NCI-H2227 treated with DMSO at 0.1 percent for 48 hours (cell line): Measurements from ENCODE around the gene MXD1.
"Not testable (repeated sequence)": the region's sequence is repeated elsewhere in the genome, so short reads cannot be mapped to it uniquely, and the experiment has no call there.

Experiments used
- DNase-seq: peaks from one replicate; lab custom pipeline; 2025; lab: John Stamatoyannopoulos, UW

The MXD1 gene, protein sequence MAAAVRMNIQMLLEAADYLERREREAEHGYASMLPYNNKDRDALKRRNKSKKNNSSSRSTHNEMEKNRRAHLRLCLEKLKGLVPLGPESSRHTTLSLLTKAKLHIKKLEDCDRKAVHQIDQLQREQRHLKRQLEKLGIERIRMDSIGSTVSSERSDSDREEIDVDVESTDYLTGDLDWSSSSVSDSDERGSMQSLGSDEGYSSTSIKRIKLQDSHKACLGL

DNA sequence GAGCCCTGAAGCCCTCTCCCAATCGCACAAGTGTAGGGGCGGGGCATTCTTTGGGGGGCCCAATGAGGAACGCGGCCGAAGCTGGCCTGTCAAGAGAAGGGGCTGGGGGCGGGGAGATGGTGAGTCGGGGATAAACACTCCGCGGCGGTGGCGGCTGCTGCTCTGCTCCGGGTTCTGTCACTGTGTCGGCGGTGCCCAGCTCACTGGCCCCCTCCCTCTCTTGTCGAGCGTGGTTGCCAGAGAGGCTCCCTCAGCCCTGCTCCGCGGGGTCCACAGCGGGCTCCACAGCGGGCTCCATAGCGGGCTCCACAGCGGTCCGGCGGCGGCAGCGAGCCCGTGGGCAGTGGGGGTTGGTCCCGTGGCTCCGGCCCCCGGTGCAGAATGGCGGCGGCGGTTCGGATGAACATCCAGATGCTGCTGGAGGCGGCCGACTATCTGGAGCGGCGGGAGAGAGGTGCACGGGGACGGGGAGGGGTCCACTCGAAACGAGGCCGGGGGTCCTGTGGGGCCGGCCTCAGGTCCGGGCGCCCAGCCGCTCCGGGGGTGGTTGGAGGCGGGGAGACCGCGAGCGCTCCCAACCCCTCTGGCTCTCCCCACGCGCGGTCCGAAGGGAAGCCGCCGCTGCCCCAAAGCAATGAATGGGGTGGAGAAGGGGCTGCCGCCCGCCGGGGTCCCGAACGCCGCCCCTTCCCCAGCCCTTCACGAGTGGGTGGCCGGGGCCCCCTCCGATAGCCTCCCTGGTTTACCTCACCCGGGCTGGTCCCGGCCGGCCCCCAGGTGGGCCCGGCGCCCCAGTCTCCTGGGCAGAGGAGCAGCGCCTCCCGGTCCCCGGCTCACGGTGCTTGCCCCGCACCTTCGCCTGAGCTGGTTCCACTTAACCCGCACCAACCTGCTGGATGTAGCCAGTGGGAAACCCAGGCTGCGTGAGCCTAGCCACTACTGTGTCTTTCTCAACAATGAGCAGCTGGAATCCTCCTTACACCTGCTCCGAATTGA, at the start of gene MXD1:
MXD1 (plus strand) TSS at position 160 of the 996 bp plus-strand sequence; CDS start at position 382, 222 bp downstream.
- no peak for DNase-seq

DNA sequence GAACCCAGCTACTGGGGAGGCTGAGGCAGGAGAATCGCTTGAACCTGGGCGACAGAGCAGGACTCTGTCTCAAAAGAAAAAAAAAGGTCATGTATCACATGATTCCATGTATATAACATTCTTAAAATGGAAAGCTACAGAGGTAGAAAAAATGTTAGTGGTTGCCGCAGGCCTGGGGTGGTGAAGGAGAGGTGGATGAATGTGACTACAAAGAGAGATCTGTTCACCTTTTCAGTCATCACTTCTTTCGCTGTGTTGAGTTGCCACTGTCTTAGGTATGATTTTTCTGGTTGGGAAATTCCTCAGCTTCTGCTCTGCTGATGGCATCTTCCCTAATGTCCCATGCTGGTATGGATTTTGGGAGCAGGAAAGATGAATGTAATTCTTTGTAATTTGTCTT, 26.5 kb upstream of the MXD1 start:
- no peak for DNase-seq

DNA sequence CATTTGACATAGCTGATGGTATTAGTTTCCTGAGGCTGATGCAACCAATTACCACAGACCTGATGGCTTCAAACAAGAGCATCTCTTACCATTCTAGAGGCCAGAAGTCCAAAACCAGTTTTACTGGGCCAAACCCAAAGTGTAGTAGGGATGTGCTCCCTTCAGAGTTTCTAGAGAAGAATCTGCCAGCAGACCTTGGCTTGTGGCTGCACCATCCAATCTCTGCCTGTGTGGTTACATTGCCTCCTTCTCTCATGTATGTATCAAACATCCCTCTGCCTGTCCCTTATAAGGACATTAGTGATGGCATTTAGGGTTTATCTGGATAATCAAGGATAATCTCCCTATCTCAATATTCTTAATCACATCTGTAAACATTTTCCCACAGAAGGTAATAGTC, 25.6 kb upstream of the MXD1 start:
- DNase-seq: no peak

DNA sequence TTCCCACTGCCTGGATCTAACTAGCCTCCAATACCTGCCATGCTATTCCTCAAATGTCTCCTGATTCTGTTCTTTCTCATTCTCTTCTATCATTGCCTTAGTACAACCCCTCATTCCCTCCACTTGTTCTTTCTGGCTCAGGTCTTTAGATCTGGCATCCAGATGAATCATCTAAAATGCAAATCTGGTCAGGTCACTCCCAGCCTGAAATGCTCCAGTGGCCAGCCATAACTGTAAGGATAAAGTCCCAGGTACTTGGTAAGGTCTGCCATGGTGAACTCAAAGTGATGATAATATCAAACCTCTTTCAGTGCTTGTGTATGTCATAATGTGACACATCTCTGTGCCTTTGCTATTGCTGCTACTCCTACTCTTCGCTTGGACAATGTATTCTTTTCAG, 24.0 kb upstream of the MXD1 start:
- DNase-seq: no peak

DNA sequence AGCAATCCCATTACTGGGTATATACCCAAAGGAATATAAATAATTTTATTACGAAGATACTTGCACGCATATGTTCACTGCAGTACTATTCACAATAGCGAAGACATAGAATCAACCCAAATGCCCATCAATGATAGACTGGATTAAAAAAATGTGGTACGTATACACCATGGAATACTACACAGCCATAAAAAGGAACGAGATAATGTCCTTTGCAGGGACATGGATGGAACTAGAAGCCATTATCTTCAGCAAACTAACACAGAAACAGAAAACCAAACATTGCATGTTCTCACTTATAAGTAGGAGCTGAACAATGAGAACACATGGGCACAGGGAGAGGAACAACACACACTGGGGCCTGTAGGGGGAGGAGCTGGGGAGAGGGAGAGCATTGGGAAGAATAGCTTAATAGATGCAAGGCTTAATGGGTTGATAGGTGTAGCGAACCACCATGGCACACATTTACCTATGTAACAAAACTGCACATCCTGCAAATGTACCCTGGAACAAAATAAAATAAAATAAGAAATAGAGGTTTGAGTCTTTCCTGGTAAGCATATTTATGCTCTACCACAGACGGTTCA, 22.0 kb upstream of the MXD1 start:
- DNase-seq: not testable (repeated sequence)

DNA sequence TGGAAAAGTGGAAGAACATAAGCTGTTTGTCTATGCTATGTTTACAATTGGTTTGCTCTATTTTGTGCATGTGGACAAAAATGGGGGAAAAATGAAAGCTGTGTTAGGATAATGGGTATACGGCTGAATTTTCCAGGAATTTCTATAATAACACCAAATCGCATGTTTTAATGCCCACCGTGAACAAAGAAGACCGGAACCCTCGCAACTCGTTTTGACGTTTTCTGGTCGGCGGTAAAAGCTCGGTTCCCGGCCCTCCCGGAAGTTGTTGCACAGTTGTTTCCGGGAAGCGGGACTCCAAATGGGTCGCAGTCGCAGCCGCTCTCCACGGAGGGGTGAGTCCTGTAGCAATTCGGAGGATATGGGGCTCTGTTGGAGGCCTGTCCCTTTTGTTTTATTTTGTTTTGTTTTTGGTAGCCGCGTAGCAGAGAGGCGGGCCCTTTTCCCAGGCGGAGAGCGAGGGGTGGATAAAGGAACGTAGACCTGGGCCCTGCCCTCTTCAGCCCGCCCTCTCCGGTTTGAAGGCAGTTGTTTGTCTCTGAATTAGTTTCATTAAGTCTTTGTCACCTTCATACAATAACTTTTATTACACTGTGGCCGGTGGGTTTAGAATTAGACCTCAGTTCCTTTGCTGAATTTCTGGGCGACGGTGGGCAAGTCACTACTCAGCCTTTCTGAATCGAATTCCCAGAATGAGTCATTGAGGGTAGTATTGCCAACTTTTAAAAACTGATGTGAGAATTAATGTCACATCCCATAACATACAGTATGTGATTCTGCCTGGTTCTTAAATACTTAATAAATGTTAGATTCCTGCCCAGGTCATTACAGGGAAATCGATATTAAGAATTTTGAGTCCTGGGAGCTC, 21.0 kb upstream of the MXD1 start, which contains the start of gene SNRNP27:
SNRNP27 (plus strand) TSS at position 273 of the 868 bp plus-strand sequence; CDS start at position 302, 29 bp downstream.
- DNase-seq: peak; percentile 90

DNA sequence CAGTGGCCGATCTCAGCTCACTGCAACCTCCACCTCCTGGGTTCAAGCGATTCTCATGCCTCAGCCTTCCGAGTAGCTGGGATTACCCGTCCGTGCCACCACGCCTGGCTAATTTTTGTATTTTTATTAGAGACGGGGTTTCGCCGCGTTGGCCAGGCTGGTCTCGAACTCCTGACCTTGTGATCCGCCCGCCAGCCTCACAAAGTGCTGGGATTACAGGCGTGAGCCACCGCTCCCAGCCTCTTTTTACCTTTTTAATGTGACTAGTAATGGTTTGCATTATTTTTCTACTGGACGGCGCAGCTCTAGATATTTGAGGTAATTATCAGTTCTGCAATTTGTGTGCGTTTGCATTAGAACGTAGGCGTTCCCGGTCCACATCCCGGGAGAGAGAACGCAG, 20.2 kb upstream of the MXD1 start:
- not testable (repeated sequence) for DNase-seq

DNA sequence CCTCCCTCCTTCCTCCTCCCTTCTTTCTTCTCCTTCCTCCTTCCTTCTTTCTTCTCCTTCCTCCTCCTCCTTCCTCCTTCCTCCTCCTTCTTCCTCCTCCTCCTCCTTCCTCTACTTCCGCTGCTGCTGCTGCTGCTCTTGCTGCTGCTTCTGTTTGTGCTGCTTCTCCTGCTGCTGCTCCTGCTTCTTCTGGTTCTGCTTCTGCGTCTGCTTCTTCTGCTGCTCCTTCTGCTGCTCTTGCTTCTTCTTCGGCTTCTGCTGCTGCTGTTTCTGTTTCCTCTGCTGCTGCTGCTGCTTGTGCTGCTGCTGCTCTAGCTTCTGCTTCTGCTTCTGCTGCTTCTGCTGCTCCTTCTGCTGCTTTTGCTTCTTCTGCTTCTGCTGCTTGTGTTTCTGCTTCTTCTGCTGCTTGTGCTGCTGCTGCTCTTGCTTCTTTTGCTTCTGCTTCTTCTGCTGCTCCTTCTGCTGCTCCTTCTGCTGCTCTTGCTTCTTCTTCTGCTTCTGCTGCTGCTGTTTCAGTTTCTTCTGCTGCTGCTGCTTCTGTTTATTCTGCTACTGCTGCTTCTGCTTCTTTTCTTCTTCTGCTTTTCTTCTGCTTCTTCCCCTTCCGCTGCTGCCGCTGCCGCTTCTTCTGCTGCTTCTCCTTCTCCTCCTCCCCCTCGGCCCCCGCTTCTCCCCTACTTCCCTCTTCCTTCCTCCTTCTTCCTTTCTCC, 12.5 kb upstream of the MXD1 start:
- no peak for DNase-seq

DNA sequence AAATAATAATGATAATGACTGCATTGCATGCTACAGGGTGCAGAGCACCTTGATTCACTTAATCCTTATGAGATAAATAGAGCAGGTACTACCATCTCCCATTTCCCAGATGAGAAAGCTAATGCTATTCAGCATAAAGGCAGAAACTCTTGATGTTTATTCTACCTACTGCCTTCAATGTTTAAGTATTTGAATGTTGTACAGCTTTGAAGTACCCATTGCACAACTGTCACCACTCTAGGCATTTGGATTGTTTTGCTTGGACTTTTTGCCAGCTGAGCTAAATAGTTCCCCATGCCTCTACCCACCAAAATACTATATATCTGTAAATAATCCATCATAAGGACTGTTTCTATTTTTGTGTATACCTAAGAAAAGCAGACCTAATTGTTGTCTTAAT, 7.7 kb upstream of the MXD1 start:
- no peak for DNase-seq

DNA sequence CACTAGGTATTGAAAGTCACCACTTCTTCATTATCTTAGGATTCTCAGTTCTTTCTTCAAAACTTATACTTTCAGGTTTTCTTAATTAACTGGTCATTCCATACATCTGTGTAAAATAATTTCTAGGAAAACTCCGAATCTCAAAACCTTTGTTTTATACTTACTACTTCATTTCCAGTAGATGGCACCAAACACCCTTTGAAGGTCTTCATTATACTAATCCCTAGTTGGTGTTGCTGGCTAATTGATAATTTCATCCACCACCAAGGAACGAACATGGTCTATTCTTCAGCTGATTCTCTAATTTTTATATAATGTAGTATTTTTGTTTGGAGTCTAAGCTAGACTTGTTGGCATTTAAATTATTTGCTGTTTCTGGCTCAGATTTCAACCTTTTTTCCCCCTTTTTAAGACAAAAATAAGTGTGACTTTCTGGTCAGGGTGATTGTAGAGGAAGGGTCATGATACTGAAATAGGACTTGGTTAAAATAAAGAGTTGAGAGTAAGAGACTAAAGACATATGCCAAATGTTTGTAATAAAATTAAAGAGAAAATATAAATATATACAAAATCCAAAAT, 2.8 kb upstream of the MXD1 start:
- DNase-seq: peak; percentile 41

DNA sequence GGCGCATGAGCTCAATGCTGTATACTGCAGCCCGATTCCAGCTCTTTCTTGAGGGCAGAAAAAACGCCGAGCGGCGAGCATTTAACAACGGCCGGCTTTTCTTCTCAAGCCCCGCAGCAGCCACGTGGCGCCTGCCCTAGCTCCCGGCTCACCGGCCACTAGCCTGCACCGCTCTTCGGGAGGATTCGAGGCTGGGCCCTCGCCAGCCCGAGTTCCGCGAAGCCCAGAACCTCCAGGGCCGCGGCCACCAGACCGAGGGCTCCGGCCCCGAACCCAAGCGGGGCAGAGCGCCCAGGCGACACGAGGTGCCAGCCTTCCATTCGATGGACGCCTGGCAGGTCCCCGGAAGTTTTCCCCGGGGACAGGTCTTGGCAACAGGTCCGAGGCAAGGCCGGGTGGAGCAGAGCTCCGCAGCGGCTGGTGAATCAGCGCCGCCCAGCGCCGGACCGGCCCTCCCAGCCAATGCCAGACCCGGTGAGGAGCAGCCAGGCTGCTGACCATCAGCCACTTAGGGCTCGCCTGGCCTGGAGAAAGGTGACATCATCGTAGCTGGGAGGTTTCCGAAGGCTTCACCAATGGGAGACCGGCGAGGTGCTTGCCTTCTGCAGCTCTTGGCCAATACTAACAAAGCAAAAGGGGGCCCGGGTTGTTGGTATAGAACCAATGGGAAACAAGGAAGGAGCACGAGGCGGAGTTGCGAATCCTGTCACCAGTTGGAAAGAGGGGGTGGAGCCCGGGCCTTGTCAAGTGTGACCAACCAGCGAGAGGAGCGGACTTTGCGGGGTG, 552 bp upstream of the MXD1 start:
- peak; percentile 100 for DNase-seq

DNA sequence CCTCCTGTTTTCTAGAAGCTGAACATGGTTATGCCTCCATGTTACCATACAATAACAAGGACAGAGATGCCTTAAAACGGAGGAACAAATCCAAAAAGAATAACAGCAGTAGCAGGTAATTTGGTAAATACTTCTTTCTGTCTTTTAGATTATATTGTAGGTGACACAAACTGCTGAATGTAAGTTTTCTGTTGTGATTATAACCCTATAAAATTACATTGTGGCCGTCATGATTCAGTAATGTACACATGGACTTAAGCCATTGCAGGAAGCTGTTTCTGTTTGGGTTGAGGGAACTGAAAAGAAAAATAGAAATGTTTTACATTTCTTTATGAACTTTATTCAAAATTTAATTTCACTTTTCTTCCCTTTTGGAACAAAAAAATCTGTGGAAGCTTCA, 1.2 kb downstream of the MXD1 start:
- no peak for DNase-seq

DNA sequence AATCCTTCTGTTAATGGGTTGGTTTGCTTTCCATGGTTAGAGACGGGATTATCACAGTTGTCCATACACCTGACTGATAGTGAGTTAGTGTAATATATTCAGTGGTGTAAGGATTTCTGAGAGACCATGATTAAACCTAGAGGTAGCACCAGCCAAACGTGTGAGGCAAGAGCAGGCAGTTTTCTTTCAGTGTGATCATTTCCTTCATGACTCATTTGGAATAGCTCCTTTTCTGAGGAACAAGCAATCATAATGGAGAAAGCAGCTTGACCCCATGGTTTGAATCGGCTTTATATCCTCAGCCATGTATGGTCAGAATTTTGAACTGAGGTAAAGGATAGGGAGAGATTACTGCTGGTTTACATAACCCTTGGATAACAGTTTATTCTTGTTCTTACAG, 2.9 kb downstream of the MXD1 start:
- DNase-seq: no peak

DNA sequence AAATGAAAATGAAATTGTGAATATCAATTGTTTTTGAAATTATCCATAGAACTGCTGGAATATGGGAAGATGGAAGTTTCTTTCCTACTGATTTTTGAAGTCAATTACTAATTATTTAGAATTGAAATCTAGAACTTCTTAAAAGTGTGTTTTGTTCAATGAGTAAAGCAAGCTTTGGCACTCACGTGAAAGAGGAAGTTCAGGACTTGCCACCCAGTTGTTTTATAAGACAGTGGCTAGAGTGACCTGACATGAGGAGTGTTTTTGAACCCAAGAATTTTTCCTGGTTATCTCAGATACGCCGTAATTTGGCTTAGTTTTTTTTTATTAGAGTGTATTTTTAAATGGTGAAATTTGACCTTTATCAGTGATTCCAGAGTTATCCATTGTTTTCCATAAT, 3.5 kb downstream of the MXD1 start:
- no peak for DNase-seq

DNA sequence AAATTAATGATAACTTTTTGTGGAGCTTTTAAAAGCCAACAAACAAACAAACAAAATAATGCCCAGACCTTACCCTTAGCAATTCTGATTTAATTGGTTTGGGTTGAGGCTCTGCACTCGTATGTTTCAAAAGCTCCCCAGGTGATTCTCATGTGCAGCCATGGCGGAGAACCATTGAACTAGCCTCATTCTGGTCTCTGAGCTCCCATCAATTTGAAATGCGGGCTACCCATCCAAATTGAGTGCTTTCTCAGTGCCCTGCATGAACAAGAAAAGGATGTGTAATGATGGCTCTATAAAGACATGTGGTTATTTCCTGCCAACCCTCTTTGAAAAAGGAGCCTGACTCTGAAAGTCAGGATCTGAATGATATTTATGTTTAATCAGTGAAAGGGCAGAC, 8.2 kb downstream of the MXD1 start:
- DNase-seq: no peak

DNA sequence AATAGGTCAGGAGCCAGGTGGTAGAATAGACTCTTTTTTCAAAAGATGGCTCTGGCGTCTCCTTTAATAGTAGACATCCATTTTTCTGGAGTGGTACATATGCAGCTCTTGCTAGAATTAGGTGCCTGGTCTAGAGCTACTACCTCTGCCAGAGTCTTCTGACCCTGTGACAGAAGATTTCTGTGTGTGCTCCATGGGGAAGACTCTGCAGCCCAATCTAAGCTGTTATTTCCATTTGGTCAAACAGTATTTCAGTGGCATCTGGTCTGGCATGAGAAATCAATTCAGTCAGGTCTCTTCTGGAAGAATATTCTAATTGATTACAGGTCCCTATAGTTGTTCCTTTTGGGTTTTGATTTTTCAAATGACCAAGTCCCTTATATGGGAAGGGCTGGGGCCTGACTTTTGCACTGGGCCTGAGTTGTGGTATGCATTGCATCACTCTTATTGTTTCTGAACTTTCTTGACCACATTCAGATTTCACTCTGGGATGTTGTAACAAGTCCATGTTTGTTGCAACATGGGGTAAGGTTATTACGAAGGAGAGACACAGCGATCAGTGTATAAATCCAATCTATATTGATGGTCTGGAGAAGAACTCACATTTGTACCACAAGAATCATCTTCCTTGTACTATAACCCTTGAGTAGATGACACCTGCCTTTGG, 12.1 kb downstream of the MXD1 start:
- DNase-seq: no peak

DNA sequence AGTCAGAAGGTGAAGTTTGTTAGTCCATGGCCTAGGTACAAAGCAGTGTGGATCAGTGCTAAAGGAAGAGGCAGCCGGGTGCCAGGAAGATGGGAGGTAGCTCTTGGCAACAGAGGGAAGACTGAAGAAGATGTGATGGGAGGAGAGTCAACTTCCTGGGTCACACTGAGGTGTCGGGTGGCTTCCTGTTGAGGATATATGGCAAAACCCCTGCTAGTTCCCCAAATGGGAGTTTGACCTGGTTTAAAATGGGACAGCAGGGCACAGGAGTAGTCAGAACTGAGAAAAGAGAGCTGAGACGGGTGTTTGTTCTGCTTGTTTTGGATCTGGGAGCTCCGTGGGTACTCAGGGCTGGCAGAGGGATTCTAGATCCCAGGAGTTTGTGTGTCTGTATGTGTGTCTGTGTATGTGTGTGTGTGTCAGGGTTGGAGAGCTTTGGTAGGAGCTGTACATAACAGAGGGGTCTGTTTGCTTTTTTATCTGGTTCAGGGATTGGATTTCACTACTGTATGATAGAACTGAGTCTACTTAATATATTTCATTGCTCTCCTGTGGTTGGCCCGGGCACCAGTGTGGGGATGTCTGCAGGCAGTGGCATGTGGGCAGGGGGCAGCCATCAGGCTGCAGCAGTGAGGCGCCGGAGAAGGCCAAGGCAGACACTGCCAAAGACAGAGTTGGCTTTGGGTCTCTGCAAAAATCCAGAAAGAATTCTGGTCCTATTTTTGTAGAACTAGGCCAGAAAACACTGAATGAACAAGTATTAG, 17.1 kb downstream of the MXD1 start:
- DNase-seq: no peak

DNA sequence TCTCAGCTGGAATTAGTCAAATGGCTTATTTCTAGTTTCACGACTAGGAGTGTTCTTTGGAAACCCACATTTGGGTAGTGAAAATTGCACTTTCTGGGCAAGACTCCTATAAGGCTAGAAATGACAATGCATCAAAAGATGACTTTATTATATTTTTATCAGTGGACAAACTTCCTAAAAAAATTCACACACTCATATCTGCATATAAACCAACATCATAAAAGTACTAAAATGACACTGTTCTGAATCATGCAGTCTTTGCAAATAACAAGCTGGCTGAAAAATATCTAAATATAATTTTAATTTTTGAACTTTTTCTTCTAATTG, 17.6 kb downstream of the MXD1 start:
- DNase-seq: no peak
